H1 (cell line): ENCODE results near the gene CBARP. TPM values are rescaled to one million over a fixed set of nuclear protein-coding genes. Genes with fewer than 3 reads are reported as not detected.

Experiments
- KDM4A ChIP-seq: IDR thresholded peaks from one replicate; pipeline ENCODE4 v1.7.1; 2012; ENCODE audit warnings: low read depth, mild to moderate bottlenecking, moderate library complexity, low read length, inconsistent platforms; ENCODE audit not compliant: severe bottlenecking
- SP1 ChIP-seq: IDR thresholded peaks from 2 replicates; pipeline ENCODE4 v1.6.1; 2011; ENCODE audit warnings: low read depth, low read length
- polyA plus RNA-seq, 7 experiments: library from polyadenylated mRNA; depleted of rRNA in 3 of 7; stranded (reverse) in 5 of 7; unstranded in 2 of 7; fragments of >200 nt in 5 of 7; fragments of 200-250 nt in 2 of 7; gene quantifications; 1 replicate in 5 of 7; 2 replicates in 1 of 7; 4 replicates in 1 of 7; pipeline versions ENCODE4 v1.2.1 to v1.2.3, GENCODE V29; 2011 to 2013; ENCODE audit warnings: missing spikeins in 2 of 7, mixed read lengths in 2 of 7
- total RNA-seq: library from RNA; stranded (reverse); fragmentation: NEBNext Ultra II Directional; extraction: Animal tissue kit (Norgen Biotek cat#: 25700); gene quantifications from 2 replicates; pipeline ENCODE4 v1.2.1, GENCODE V29; 2021

The CBARP gene
- total and polyA plus RNA-seq, 2 of the 8 experiments (the other 6 are each of a cell fraction or from before 2014, with no cell fraction given) = 4.9 to 14.7 TPM

DNA sequence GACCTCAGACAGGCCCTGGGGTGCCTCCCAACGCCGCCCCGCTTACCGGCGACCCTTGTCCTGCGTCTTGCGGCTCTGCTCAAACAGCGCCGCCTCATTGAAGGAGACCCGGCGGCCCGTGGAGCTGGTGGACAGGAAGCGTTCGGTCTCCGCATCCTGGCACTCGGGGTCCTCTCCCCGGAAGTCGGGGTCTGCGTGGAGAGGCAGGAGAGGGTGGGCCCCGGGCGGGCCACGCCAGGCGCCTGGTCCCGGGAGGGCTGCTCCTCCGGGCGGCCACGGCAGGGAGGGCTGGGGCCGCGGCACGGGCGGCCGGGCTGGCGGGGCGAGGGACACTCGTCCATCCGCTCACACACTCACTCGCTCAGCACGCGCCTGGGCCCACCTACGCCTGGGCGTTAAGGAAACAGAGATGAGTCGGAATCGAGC lies 2.8 kb downstream of the CBARP start (continued):
- TF ChIP-seq SP1 (no peak), KDM4A (no peak)
- TF ChIP-seq, all 59 proteins: peak for 0
